Natural killer cell (primary cell): Measurements from ENCODE around the gene ACSL5. TPM values are rescaled to one million over a fixed set of nuclear protein-coding genes. Genes with fewer than 3 reads are reported as not detected.

Experiments used
- ATAC-seq, 3 donors: fragments of 150-1000 bp in 2 of 3; fragments of 200-7000 bp in 1 of 3; cut with Tn5 transposase; 1 replicate in 1 of 3; 2 replicates in 2 of 3; pipeline ENCODE4 v1.10.0; 2021; ENCODE audit warnings: mild to moderate bottlenecking in 2 of 3, moderate library complexity in 2 of 3
- DNase-seq, 2 donors: peaks; one replicate each; pipeline versions ENCODE4 v3.0.0 to v3.0.0-alpha.2; 2013 to 2021; ENCODE audit warnings: mixed read lengths in 1 of 2
- H3K27ac ChIP-seq: one replicate; pipeline ENCODE4 v1.5.1; 2013; ENCODE audit warnings: mild to moderate bottlenecking, low read length
- H3K27me3 ChIP-seq: one replicate; pipeline ENCODE4 v1.6.1; 2013; ENCODE audit warnings: low read length; ENCODE audit not compliant: control insufficient read depth, insufficient read depth
- H3K36me3 ChIP-seq: one replicate; pipeline ENCODE4 v1.6.1; 2013; ENCODE audit warnings: low read length; ENCODE audit not compliant: control insufficient read depth, insufficient read depth
- H3K4me1 ChIP-seq: one replicate; pipeline ENCODE4 v1.6.1; 2013; ENCODE audit warnings: low read length; ENCODE audit not compliant: control insufficient read depth, insufficient read depth
- H3K4me3 ChIP-seq: one replicate; pipeline ENCODE4 v1.5.1; 2013; ENCODE audit warnings: low read length
- H3K9me3 ChIP-seq: one replicate; pipeline ENCODE4 v1.6.1; 2013; ENCODE audit warnings: low read length; ENCODE audit not compliant: control insufficient read depth, insufficient read depth
- H3K27ac Mint-ChIP-seq, 2 donors: one replicate each; pipeline ENCODE4 v1.8.0; 2022; ENCODE audit warnings: mild to moderate bottlenecking in 2 of 2, mixed read lengths in 2 of 2, moderate library complexity in 1 of 2
- H3K27me3 Mint-ChIP-seq, 2 donors: one replicate each; pipeline ENCODE4 v1.8.0; 2022; ENCODE audit warnings: low read depth in 2 of 2, mixed read lengths in 2 of 2
- H3K36me3 Mint-ChIP-seq: one replicate; pipeline ENCODE4 v1.8.0; 2022; ENCODE audit warnings: mixed read lengths
- H3K4me1 Mint-ChIP-seq, 2 donors: one replicate each; pipeline ENCODE4 v1.8.0; 2022; ENCODE audit warnings: mixed read lengths in 2 of 2
- H3K4me3 Mint-ChIP-seq: one replicate; pipeline ENCODE4 v1.8.0; 2022; ENCODE audit warnings: mild to moderate bottlenecking, moderate library complexity, mixed read lengths
- H3K9me3 Mint-ChIP-seq, 2 donors: one replicate each; pipeline ENCODE4 v1.8.0; 2022; ENCODE audit warnings: mixed read lengths in 2 of 2
- CTCF ChIP-seq: fragments of 200-600 bp; IDR thresholded peaks from one replicate; pipeline ENCODE4 v1.8.0; 2022; ENCODE audit warnings: antibody characterized with exemption
- WGBS: methylation state at CpG from one replicate; pipeline ENCODE4 v1.1.7; 2013; ENCODE audit warnings: missing lambda C conversion rate; ENCODE audit not compliant: insufficient coverage; 5-methylcytosine and 5-hydroxymethylcytosine counted together
- intact Hi-C: fragments of 100-400 bp; cut with micrococcal nuclease; formaldehyde crosslinking; loops from one replicate; pipeline ENCODE4 v1.14.2; 2022
- total RNA-seq, 4 donors: library from RNA; stranded (reverse); fragments of 120-200 nt in 1 of 4; gene quantifications; one replicate each; pipeline versions ENCODE4 v1.2.3 to v1.2.4, GENCODE V29; 2013 to 2022

Gene ACSL5
- total RNA-seq, 3 donors from 2014 or later (not counting 1 experiment from before 2014, with no cell fraction given) = 41.7 to 71.2 (median 53.7) TPM

- intact Hi-C loops = no loop called here
- peaks cover 6% of the 10 kb centered on the region in 2 donors for H3K4me1 Mint-ChIP-seq
- H3K27ac ChIP-seq = no peak overlapping the region
- ATAC-seq = no peak
- H3K9me3 ChIP-seq = no peaks in the 10 kb centered on the region
- no peaks in the 10 kb centered on the region for H3K36me3 Mint-ChIP-seq
- no peaks in the 10 kb centered on the region for H3K36me3 ChIP-seq
- WGBS = 83% methylated on average over 5 of the region's 5 CpGs
- peaks cover 6% of the 10 kb centered on the region for H3K4me1 ChIP-seq
- no peak overlapping the region for H3K4me3 ChIP-seq
- H3K27me3 Mint-ChIP-seq = peaks cover 0 to 5% of the 10 kb centered on the region in 2 donors
- no peak overlapping the region for H3K4me3 Mint-ChIP-seq
- no peaks in the 10 kb centered on the region for H3K9me3 Mint-ChIP-seq
- no peak for TF ChIP-seq CTCF
- no peak overlapping the region for H3K27ac Mint-ChIP-seq
- no peaks in the 10 kb centered on the region for H3K27me3 ChIP-seq
- DNase-seq = no peak
These were observed 27.1 kb upstream of the ACSL5 start for GRCh38 chr10:112346774-112347173.

- H3K9me3 ChIP-seq = no peaks in the 10 kb centered on the region
- Mint-ChIP-seq H3K9me3 (no peaks in the 10 kb centered on the region), H3K4me3 (no peak overlapping the region), H3K27ac (no peak overlapping the region), H3K36me3 (no peaks in the 10 kb centered on the region), H3K4me1 (peaks cover 6% of the 10 kb centered on the region in 2 donors), H3K27me3 (peaks cover 0 to 3% of the 10 kb centered on the region in 2 donors)
- H3K36me3 ChIP-seq = no peaks in the 10 kb centered on the region
- ATAC-seq = no peak
- H3K27me3 ChIP-seq = no peaks in the 10 kb centered on the region
- no peak for DNase-seq
- intact Hi-C loops = no loop called here
- no peak overlapping the region for H3K27ac ChIP-seq
- no peak for TF ChIP-seq CTCF
- H3K4me3 ChIP-seq = no peak overlapping the region
- peaks cover 6% of the 10 kb centered on the region for H3K4me1 ChIP-seq
- WGBS = 88% methylated on average over 11 of the region's 12 CpGs
These were observed 25.9 kb upstream of the ACSL5 start for GRCh38 chr10:112347709-112348671.

- Histone ChIP-seq H3K9me3 (no peaks in the 10 kb centered on the region), H3K36me3 (no peaks in the 10 kb centered on the region), H3K4me1 (peaks cover 6% of the 10 kb centered on the region), H3K4me3 (no peak overlapping the region), H3K27ac (no peak overlapping the region), H3K27me3 (no peaks in the 10 kb centered on the region)
- no peak for DNase-seq
- no peak overlapping the region for H3K27ac Mint-ChIP-seq
- TF ChIP-seq CTCF = no peak
- peaks cover 0 to 3% of the 10 kb centered on the region in 2 donors for H3K27me3 Mint-ChIP-seq
- 100% methylated on average over 1 of the region's 1 CpG for WGBS
- H3K9me3 Mint-ChIP-seq = no peaks in the 10 kb centered on the region
- no peak overlapping the region for H3K4me3 Mint-ChIP-seq
- intact Hi-C loops = no loop called here
- ATAC-seq = no peak
- no peaks in the 10 kb centered on the region for H3K36me3 Mint-ChIP-seq
- H3K4me1 Mint-ChIP-seq = peaks cover 6% of the 10 kb centered on the region in 2 donors
These were observed 25.2 kb upstream of the ACSL5 start for GRCh38 chr10:112348759-112349158.
